Bronchial smooth muscle cell (primary cell): ENCODE data around the gene IYD. TPM values are rescaled to one million over a fixed set of nuclear protein-coding genes. Genes with fewer than 3 reads are reported as not detected.

ENCODE experiments used
- total RNA-seq: library from RNA; depleted of rRNA; stranded (reverse); fragments of >200 nt; gene quantifications from 2 replicates; pipeline ENCODE4 v1.2.1, GENCODE V29; 2014

IYD gene
- not detected in 2 replicates for total RNA-seq

DNA sequence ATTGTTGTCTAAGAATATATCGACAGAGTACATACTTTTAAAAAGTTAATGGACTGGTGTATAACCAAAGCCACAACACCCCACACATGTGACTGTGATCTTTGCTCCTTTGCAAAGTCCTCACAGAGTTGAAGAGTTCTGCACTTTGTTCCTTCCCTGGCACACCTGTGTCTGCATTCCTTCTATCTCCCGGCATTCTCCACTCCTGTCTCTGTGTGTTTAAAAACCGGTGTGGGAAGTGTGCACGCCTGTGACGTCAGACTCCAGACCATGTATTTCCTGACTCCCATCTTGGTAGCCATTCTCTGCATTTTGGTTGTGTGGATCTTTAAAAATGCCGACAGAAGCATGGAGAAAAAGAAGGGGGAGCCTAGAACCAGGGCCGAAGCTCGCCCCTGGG lies at the start of gene IYD:
Gene IYD (plus strand): TSS at position 251 of the 400 bp plus-strand sequence. CDS start 20 bp downstream, at position 271.

Other genes with a start within 250 kb of the IYD start
- 0.17 and 0.95 TPM in 2 replicates for gene PPP1R14C, start 226.0 kb upstream of the IYD start, total RNA-seq
- gene PLEKHG1, start 230.9 kb downstream of the IYD start, total RNA-seq: 0.32 and 3.3 TPM in 2 replicates